NK-92 treated with Interleukin-12 subunit alpha and Interleukin-12 subunit beta, amount 100 ng/mL, for 24 hours (cell line): ENCODE results near the gene EHD3.

ENCODE experiments used
- DNase-seq: peaks from one replicate; lab custom pipeline; 2025; lab: John Stamatoyannopoulos, UW

The EHD3 gene

GRCh38 chr2:31212659-31213600, 21.0 kb upstream of the EHD3 start:
- DNase-seq, result no peak

GRCh38 chr2:31213601-31214443, 20.1 kb upstream of the EHD3 start:
- DNase-seq, result no peak

DNA sequence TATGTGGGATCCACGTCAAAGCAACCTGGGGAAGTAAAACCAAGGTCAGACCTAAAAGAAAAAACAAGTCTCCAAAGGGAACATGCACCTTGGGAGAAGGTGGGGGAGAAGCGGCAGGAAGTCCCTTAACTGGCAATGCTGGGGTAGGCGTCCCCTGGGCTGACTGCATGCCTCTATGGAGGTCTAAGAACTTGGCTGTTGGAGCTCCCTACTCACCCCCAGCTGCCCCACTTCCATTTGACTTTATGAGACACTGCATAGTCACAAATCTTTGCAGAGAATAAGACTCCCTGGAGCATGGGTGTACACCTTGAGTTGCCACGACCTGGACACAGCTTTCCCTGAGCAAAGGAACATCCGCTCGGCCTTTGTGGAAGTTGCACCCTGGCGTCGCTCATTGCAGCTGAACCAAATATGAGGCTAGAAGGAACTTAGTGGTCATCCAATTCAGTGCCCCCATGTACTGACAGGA, 19.5 kb upstream of the EHD3 start:
- DNase-seq, result no peak

DNA sequence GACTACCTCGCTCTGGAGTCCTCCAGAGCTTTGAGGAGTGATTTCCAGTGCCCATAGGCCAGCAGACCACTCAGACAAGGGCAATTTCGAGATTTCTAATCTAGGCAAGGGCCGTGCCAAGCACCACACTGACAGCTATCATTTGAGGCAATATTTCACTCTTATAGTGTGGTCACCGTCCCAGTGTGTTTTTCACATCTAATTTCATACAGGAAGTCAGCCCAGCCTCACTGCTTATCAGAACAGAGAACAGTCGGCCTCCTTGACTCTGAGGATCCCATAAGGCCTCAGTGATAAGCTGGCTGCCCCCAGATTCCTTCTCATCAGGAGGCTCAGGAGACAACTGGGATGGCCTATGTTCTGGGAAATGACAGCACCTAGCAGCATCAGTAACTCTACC, 17.2 kb upstream of the EHD3 start:
- DNase-seq, result no peak

DNA sequence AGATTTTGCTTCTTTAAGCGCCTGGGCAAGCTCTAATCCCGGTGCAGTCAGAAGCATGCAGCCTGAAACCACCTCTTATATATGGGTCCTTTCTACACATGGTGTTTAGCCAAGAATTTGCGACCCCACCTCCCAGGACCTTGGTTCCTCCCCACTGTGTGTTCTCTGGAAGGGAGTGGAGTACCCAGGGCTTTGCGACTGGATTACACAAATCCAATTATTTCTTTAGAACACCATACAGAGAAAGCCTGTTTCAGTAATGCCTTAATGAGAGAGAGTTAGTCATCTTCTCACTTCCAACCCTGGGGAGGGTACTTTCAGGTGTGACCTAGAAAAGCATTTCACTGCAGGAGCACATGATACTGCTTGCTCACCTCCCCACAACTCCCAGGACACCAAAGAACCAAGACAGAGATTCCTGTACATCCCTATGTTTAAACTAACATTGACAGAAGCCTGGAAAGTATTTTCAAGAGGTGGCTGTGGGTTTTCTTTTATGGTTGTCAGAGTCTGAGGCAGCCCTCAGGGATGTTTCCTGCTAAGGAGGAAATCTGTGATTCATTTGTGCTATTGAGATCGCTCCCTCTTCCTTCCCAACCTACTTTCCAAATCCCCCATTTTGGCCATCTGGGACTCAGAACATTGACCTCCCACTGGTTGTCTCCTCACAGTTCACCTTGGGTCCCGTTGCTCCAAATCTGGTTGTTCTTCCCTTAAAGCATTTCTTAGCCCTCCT, 16.3 kb upstream of the EHD3 start, which contains the start of gene CAPN14:
TSS of gene CAPN14 (minus strand) at position 51 of the 736 bp plus-strand sequence. CDS start 12,068 bp downstream, outside the sequence.
- no peak for DNase-seq

DNA sequence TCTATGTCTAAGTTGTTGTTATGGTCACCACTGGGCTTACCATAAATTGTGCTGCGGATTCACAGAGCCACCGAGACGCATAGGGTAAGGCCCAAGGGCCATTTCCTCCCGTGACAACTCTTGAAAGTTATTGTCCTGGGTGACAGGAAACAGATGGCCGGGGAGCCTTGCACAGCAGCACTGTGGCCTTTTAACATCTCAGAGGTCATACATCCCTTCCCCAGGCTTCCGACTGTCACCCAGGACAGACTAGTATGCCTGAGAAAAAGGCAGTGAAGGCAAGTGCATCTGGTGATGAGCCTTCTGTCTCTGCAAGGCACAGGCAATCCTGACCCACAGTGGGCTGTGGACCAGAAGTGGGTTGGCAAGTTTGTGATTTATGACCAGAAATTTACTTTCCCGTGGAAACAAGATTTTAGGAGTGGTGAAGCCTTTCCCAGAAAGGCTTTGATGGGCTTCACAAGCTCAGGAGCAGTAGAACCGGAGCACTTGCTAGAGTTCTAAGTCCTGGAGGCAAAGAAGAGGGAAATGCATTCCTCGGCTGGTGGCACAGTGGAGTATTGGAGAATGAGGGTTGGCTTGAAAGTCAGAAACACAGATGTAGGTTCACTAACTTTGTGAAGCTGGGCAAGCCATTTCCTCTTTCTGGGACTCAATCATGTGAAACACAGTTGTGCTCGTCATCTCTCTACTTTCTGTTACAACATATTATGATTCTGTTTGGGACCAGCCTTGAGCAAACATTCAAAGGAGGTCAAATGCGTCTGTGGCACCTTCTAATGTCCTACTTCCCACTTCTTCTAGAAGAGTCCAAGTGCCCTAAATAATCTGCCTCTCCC, 14.6 kb upstream of the EHD3 start:
- DNase-seq, result no peak

DNA sequence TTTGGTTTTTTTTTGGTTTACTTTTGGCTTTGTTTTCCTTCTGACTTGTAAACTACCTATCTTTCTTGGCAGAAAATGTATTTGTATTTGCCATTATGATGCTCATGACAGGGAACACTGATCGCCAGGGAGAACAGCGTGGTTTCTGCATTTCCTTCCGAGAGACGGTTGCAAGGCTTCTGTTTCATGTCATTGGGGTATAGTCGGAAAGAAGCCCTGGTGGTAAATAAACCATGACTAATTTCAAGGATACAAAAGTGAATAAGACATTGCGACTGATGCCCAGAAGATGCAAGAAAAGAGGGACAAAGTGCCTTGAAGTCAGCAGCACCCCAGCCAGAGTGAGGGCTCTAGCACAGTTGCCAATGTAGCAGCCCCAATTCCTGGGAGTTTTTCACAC, 12.4 kb upstream of the EHD3 start:
- no peak for DNase-seq

- DNase-seq, result no peak
Measured at GRCh38 chr2:31222071-31222470, 11.9 kb upstream of the EHD3 start.

DNA sequence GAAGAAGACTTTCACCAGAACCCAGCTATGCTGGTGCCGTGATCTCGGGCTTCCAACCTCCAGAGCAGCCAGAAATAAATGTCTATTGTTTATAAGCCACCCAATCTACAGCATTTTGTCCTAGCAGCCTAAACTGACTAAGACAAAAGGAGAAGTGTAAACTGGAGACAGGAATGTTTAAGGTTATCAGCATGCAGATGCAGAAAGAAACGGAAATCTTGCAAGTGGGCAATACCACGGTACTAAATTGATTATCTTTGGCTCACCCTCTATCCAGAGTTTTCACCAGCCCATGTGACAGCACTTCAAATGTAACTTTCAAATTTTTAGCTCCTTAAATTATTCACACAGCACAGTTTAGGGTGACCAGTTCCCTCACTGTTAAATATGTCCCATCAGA, 10.9 kb upstream of the EHD3 start:
- DNase-seq, result no peak

- DNase-seq, result no peak
Measured at GRCh38 chr2:31223749-31224148, 10.2 kb upstream of the EHD3 start.

DNA sequence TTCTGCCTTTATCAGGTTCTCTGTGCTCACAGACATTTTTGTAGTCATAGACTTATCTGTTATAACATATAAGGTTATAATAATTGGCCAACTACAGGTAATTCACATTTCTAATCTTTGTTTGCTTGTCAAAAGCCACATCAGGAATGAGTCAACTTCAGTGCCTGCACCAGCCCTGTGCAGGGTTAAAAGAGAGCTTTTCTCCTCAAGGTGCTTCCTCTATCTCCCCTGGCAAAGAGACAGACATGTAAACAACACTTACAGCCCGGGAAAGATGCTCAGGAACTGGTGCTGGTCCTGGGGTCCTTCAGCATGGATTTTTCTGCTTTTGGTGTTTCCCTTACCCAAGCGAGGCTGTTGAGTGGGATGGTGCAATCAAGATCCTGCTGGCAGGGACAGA, 7.7 kb upstream of the EHD3 start:
- no peak for DNase-seq

- DNase-seq, result no peak
Measured at GRCh38 chr2:31227110-31227509, 6.8 kb upstream of the EHD3 start.

DNA sequence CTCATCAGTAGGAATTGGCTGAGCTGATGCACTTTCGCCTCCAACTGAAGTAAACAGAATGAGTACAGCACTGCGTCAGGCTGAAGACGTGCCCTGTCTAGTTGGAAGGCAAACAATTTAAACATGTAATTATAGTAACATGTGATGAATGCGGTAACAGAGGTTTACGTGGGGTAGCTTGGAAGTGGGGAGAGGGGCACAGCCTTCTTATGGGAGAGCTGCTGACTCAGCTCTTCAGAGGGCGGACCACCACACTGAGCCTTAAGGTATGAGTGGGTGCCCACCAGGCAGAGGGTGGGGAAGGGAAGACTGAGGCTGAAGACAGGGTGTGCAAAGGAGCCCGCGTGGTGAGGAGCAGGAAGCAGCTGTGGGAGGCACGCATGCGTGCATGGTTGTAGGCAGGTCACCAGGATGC, 6.2 kb upstream of the EHD3 start:
- DNase-seq, result no peak

DNA sequence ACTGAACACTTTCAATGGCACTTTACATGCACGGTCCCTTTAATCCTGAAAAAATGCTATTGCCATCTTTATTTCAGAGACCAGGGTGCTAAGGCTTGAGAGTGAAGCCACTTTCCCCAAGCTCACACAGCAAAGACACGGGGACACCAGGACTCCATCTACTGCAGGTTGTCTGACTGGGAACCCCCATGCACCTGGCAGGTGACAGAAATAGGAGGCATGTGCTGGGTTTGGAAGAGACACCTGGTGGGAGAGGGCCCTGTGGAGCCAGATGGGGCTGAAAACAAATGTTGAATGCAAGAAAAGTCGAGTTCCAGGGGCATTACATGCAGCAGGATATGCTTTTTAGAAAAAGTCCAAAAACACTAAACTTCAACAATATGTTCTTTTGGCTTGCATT, 5.2 kb upstream of the EHD3 start:
- DNase-seq, result no peak

DNA sequence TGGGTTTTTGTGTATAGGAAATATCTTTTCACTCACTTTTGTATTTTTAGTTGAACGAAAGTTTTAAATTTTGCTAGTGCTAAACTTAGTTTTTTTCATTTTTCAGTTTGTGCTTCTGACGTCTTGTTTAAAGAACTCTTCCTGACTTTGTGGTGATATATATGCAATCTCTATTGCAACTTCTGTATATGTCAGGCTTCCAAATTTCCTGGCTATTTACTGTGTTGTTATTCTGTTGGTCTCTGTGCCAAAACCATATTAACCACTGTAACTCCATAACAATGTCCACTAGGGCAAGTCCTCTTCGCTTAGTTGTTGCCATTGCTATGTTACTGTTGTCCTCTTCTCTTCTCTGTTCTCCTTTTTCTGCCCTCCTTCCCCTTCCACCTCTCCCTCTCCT, 3.2 kb upstream of the EHD3 start:
- DNase-seq, result no peak

DNA sequence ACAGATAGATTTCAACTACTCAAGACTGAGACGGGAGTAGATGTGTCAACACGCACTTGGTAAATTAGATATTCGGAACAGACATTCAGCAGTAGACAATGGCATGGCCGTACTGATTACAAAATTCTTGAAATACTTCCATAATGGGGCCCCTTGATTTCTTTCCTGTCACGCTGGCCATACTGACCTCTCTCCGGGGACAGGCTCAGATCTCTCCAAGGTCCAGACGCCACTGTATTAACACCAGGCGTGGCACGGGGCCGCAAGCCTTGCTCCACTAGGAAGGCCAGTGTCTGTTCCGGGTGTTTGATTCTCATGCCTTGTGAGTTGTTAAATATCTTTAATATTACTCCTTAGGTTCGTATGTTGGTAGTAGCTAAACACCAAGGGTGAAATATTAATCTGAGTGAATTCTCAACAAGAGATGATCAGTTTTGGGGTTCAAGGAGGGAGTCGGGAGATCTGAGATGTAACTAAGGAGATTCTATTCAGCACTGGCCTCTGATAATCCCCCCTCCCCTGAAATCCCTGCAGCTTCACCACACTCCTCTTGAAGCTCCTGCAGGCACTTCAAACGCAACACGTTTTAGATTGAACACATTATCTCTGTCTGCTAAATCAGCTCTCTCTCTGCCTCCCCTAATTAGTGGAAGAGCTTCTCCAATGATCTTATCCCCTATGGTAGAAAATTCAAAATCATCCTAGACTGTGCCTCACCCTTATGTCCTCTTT, 2.2 kb upstream of the EHD3 start:
- no peak for DNase-seq

DNA sequence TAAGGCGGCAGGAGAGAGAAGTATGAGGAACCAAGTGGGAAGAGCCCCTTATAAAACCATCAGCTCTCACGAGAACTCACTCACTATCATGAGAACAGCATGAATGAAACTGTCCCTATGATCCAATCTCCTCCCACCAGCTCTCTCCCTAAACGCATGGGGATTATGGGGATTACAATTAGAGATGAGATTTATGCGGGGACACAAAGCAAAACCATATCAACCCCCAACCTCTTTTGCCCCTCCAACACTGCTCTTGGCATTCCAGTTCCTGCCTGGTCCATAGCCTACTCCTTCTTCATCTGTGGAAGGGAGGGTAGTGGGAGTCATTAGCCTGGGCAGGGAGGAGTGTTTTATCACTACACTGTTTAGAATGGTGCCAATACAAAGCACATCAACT, 1.4 kb upstream of the EHD3 start:
- no peak for DNase-seq

GRCh38 chr2:31233231-31233630, 721 bp upstream of the EHD3 start:
- no peak for DNase-seq

- no peak for DNase-seq
Measured at GRCh38 chr2:31234683-31235503, 941 bp downstream of the EHD3 start.

DNA sequence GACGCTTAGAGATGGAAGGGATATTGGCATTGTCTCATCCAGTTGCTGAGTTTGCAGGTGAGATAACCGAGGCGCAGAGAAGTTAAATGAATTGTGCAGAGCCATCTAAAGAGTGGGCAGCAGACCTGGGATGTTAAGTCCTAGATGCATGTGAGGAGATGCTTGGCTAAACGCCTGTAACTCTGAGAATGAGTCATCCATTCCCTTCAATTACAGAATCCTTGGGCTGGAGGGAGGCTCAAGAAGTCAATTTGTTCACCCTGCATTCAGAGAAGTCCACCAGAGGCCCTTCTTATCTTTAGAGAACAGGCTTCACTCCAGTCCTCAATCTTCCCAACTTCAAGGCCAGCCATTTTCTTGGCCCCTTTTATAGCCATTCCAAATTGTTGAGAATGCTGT, 1.6 kb downstream of the EHD3 start:
- DNase-seq, result no peak
